WTC11 (cell line): ENCODE data around the gene UBR4. TPM values are rescaled to one million over a fixed set of nuclear protein-coding genes. Genes with fewer than 3 reads are reported as not detected.

Experiments used
- ATAC-seq: fragments of 200-7000 bp; cut with Tn5 transposase; 2 replicates; pipeline ENCODE4 v1.10.0; 2021; ENCODE audit warnings: mild to moderate bottlenecking, moderate library complexity
- CTCF ChIA-PET: fragments of 300-600 bp; sonication (Branson Sonifier 250); formaldehyde crosslinking; loops from one replicate; lab custom pipeline; 2021; ENCODE audit warnings: antibody characterized with exemption; lab: Charles Lee
- POLR2A ChIA-PET: fragments of 350-600 bp; sonication (Branson Sonifier 250); formaldehyde crosslinking; loops from one replicate; lab custom pipeline; 2021; ENCODE audit warnings: antibody characterized with exemption; lab: Charles Lee
- DNase-seq: peaks from one replicate; pipeline ENCODE4 v3.0.0; 2021; ENCODE audit warnings: low spot score
- H3K27ac Mint-ChIP-seq: 2 replicates; pipeline ENCODE4 v1.8.0; 2021; ENCODE audit warnings: mixed read lengths
- H3K27me3 Mint-ChIP-seq: 2 replicates; pipeline ENCODE4 v1.8.0; 2021; ENCODE audit warnings: low read depth, mild to moderate bottlenecking, moderate library complexity, mixed read lengths
- H3K36me3 Mint-ChIP-seq: 2 replicates; pipeline ENCODE4 v1.8.0; 2021; ENCODE audit warnings: mixed read lengths
- H3K4me1 Mint-ChIP-seq: 2 replicates; pipeline ENCODE4 v1.8.0; 2022; ENCODE audit warnings: mixed read lengths
- H3K4me3 Mint-ChIP-seq: 2 replicates; pipeline ENCODE4 v1.8.0; 2021; ENCODE audit warnings: mild to moderate bottlenecking, moderate library complexity, mixed read lengths
- H3K9me3 Mint-ChIP-seq: 2 replicates; pipeline ENCODE4 v1.8.0; 2021; ENCODE audit warnings: mixed read lengths
- ELF4 ChIP-seq: sonication (generic); formaldehyde crosslinking; IDR thresholded peaks from 2 replicates; pipeline ENCODE4 v1.8.1; 2022; ENCODE audit warnings: low read depth, mild to moderate bottlenecking, moderate library complexity, missing genetic modification reagents
- ETV6 ChIP-seq: sonication (generic); formaldehyde crosslinking; IDR thresholded peaks from 2 replicates; pipeline ENCODE4 v1.8.1; 2022; ENCODE audit warnings: mild to moderate bottlenecking, missing genetic modification reagents
- FOXJ3 ChIP-seq: sonication (generic); formaldehyde crosslinking; IDR thresholded peaks from 2 replicates; pipeline ENCODE4 v1.9.0; 2021; ENCODE audit warnings: missing genetic modification reagents, mild to moderate bottlenecking, borderline replicate concordance
- JUN ChIP-seq: sonication (generic); formaldehyde crosslinking; IDR thresholded peaks from 2 replicates; pipeline ENCODE4 v1.8.0; 2023; ENCODE audit warnings: mild to moderate bottlenecking, missing genetic modification reagents
- SMAD3 ChIP-seq: sonication (generic); formaldehyde crosslinking; IDR thresholded peaks from 2 replicates; pipeline ENCODE4 v1.8.0; 2022; ENCODE audit warnings: missing genetic modification reagents, mild to moderate bottlenecking, borderline replicate concordance
- TEAD4 ChIP-seq: sonication (generic); formaldehyde crosslinking; IDR thresholded peaks from 2 replicates; pipeline ENCODE4 v1.8.0; 2022; ENCODE audit warnings: mild to moderate bottlenecking, missing genetic modification reagents
- ZNF121 ChIP-seq: sonication (generic); formaldehyde crosslinking; IDR thresholded peaks from 2 replicates; pipeline ENCODE4 v1.8.0; 2023; ENCODE audit warnings: missing genetic modification reagents
- ZNF219 ChIP-seq: sonication (generic); formaldehyde crosslinking; IDR thresholded peaks from 2 replicates; pipeline ENCODE4 v1.8.0; 2023; ENCODE audit warnings: missing genetic modification reagents, mild to moderate bottlenecking, borderline replicate concordance
- ZNF232 ChIP-seq: sonication (generic); formaldehyde crosslinking; IDR thresholded peaks from 2 replicates; pipeline ENCODE4 v1.8.0; 2022; ENCODE audit warnings: mild to moderate bottlenecking, missing genetic modification reagents
- ZNF396 ChIP-seq: fragments of 250-450 bp; sonication (Bioruptor Pico); IDR thresholded peaks from 2 replicates; pipeline ENCODE4 v1.8.0; 2021; ENCODE audit warnings: mild to moderate bottlenecking, moderate library complexity, borderline replicate concordance
- total RNA-seq: library from RNA; stranded (reverse); gene quantifications from 3 replicates; pipeline ENCODE4 v1.2.3, GENCODE V29; 2021
- TF ChIP-seq, protein P1 (sequence below): sonication (generic); formaldehyde crosslinking; conservative IDR thresholded peaks from 2 replicates; pipeline ENCODE4 v1.8.1; 2022; ENCODE audit warnings: mild to moderate bottlenecking, missing genetic modification reagents
- TF ChIP-seq, protein P2 (sequence below): sonication (generic); formaldehyde crosslinking; IDR thresholded peaks from 2 replicates; pipeline ENCODE4 v1.8.1; 2023; ENCODE audit warnings: mild to moderate bottlenecking, moderate library complexity, missing genetic modification reagents
- TF ChIP-seq, protein P3 (sequence below): sonication (generic); formaldehyde crosslinking; IDR thresholded peaks from 2 replicates; pipeline ENCODE4 v1.8.1; 2022; ENCODE audit warnings: low read depth, mild to moderate bottlenecking, moderate library complexity, missing genetic modification reagents, borderline replicate concordance
- TF ChIP-seq, protein P4 (sequence below): sonication (generic); formaldehyde crosslinking; IDR thresholded peaks from 2 replicates; pipeline ENCODE4 v1.8.0; 2022; ENCODE audit warnings: mild to moderate bottlenecking, missing genetic modification reagents
- TF ChIP-seq, protein P5 (sequence below): sonication (generic); formaldehyde crosslinking; conservative IDR thresholded peaks from 2 replicates; pipeline ENCODE4 v1.8.1; 2023; ENCODE audit warnings: mild to moderate bottlenecking, low read depth, missing genetic modification reagents, moderate library complexity
- TF ChIP-seq, protein P6 (sequence below): fragments of 250-450 bp; sonication (Bioruptor Pico); IDR thresholded peaks from 2 replicates; pipeline ENCODE4 v1.9.0; 2021; ENCODE audit warnings: moderate library complexity, mild to moderate bottlenecking, inconsistent platforms, borderline replicate concordance

UBR4 gene
- total RNA-seq, 1 experiment from 2014 or later = 179 TPM

DNA sequence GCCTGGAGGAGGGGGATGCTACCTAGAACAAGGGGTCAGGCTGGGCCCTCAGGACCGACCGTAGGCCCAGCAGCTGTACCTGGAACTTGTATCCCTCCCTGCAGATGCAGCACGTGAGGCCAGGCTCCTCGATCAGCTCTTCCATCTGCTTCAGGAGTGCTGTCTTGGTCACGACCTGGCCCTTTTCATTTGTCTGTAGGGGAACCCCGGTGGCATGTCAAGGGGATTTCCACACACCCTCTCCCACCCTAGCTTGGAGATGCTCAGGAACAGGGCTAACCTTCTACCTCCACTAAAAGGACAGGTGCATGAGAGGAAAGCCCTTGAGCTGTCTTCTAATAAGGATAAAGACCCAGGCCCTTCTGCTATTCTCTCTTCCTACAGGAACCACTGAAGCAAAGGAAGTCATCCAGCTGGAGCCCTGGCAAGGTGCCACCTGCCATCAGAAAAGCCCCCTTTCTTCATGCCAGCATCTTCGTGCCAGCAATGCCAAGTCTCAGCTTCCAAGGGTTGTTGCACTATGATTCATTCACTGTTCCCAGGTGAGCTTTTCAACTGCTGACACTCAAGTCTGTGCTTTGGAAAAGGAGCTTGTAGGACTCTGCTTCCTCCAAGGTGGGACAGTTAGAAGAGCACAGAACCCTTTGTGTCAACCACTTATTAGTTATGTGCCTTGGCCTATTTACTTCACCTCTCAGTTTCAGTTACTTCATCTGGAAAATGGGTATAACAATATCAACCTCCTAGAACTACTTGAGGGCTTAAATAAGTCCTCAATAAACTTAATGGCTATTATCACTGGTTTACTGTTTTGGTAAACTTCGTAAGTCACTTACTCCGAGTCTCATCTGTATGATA lies 122.1 kb downstream of the UBR4 start (continued):
- TF ChIP-seq TEAD4 = no peak

DNA sequence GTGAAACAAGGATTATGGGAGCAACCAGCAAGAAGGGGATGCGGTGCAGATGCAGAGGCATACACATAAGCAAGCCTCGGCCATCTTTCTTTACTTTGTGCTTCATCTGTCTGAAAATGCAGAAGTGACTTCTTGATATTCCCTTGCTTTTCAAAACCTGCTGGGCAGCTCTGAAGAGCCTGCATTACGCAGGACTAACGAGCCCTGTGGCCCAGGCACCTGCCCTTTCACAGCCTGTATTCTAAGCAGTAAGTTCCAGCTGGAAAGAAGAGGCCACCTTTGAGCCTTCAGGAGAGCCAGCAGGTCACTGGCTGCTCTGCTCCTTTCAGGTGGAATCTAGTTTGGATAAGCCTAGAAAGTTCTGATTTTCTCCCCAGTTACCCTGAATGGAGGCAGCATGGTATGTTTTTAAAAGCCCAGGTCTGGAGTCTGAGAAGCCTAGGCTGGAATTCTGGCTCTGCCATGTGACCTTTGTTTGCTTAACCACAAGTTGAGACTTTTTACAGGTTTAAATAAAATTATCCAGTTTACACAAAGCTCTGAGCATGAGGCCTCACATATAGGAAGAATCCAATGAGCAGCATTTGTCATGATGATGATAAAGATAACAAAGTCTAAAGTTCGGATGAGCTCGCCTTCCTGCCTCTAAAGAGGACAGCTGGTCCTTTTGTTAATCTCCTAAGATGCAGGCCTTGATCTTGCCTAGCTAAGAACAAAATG lies 122.9 kb downstream of the UBR4 start:
- Mint-ChIP-seq H3K9me3 (no peaks in the 10 kb centered on the region), H3K27ac (no peak overlapping the region), H3K4me3 (no peak overlapping the region), H3K36me3 (peaks cover 87% of the 10 kb centered on the region), H3K4me1 (no peaks in the 10 kb centered on the region), H3K27me3 (no peaks in the 10 kb centered on the region)
- ChIA-PET CTCF (interaction anchor here (1.0 to 1.5 kb wide), 2 partner anchors 9 to 174 kb away, joined by 4 to 8 read pairs; no protein-coding TSS in a partner anchor), POLR2A (no interaction called here)
- DNase-seq (no peak), ATAC-seq (no peak)
- TF ChIP-seq, protein P1, sequence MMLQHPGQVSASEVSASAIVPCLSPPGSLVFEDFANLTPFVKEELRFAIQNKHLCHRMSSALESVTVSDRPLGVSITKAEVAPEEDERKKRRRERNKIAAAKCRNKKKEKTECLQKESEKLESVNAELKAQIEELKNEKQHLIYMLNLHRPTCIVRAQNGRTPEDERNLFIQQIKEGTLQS = no peak
- no peak for TF ChIP-seq ZNF121 (CRISPR knock-in tag)
- no peak for TF ChIP-seq ZNF396 (CRISPR knock-in tag)
- no peak for TF ChIP-seq ZNF219 (CRISPR knock-in tag)
- TF ChIP-seq, all 79 proteins: peak for 0

DNA sequence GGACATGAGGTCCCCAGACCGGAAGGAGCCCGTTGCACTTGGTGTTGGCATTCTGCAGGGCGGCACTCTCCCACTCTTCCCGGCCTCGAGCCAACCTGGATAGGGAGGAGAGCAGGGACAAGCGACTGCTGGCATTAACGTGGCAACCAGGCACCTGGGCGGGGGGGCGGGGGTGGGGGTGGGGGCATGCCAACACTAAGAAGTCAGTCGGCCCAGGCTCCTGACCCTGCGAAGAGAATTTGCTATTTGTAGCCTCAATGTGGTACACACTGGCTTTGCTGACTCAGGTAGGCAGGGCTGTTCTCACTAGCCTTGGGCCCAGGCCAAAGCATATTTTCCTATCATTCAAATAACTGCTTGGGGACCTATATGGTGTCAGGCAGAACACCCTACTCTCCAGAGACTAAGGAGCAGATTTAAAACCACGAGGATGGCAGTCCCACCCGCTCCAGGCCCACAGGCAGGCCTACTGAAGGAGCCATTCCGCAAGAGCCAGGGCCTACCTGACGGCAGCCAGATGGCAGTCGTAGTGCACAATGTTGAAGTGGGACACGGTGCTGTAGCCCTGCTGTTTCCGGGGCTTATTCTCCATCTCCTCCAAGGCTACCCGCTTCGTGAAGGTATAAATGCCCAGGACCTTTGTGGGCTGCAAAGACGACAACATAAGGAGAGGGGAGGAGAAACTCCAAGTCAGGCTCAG lies 123.7 kb downstream of the UBR4 start:
- POLR2A ChIA-PET = no interaction called here
- no peak overlapping the region for H3K27ac Mint-ChIP-seq
- H3K9me3 Mint-ChIP-seq = no peaks in the 10 kb centered on the region
- no peak for TF ChIP-seq SMAD3
- TF ChIP-seq, protein P2, sequence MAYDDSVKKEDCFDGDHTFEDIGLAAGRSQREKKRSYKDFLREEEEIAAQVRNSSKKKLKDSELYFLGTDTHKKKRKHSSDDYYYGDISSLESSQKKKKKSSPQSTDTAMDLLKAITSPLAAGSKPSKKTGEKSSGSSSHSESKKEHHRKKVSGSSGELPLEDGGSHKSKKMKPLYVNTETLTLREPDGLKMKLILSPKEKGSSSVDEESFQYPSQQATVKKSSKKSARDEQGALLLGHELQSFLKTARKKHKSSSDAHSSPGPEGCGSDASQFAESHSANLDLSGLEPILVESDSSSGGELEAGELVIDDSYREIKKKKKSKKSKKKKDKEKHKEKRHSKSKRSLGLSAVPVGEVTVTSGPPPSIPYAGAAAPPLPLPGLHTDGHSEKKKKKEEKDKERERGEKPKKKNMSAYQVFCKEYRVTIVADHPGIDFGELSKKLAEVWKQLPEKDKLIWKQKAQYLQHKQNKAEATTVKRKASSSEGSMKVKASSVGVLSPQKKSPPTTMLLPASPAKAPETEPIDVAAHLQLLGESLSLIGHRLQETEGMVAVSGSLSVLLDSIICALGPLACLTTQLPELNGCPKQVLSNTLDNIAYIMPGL = no peak
- H3K27me3 Mint-ChIP-seq = no peaks in the 10 kb centered on the region
- H3K4me3 Mint-ChIP-seq = no peak overlapping the region
- no peak for DNase-seq
- ATAC-seq = no peak
- CTCF ChIA-PET = no interaction called here
- peaks cover 87% of the 10 kb centered on the region for H3K36me3 Mint-ChIP-seq
- H3K4me1 Mint-ChIP-seq = no peaks in the 10 kb centered on the region

DNA sequence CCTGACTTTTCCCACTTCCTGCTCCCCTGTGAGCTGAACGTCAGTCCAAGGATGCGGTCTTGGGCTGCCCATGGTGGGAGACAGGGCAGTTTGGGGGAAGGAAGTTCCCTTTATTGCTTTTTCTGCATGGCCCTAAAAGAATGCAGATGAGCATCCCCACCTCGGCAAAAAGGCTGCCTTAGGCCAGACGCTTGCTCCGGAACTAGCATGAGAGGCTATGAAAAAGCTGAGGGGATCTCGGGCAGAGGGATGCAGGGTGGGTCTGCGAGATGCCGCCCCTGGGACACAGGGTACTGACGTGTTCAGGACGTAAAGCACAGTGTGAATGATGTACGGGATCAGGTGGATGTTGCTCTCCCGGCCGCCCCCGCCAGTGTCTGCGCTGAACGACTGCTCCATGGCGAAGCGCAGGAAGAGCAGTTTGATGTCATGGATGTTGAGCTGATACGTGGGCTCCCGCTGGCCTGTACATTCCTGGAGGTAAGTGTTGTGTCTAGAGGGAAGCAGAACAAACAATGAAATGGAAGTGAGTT lies 125.8 kb downstream of the UBR4 start:
- POLR2A ChIA-PET = no interaction called here
- CTCF ChIA-PET = interaction anchor here (1.1 to 1.5 kb wide), 2 partner anchors 72 to 95 kb away, joined by 3 read pairs; no protein-coding TSS in a partner anchor
- no peak overlapping the region for H3K4me3 Mint-ChIP-seq

More for the DNA sequence above, 125.8 kb downstream of the UBR4 start:
- Mint-ChIP-seq H3K36me3 (peaks cover 89% of the 10 kb centered on the region), H3K4me1 (no peaks in the 10 kb centered on the region), H3K9me3 (no peaks in the 10 kb centered on the region), H3K27ac (no peak overlapping the region), H3K27me3 (no peaks in the 10 kb centered on the region)
- ATAC-seq = no peak
- no peak for DNase-seq
- TF ChIP-seq ZNF232 (no peak), JUN (CRISPR knock-in tag) (no peak), FOXJ3 (CRISPR knock-in tag) (no peak), ELF4 (CRISPR knock-in tag) (no peak), ETV6 (CRISPR knock-in tag) (no peak)
- TF ChIP-seq, protein P3, sequence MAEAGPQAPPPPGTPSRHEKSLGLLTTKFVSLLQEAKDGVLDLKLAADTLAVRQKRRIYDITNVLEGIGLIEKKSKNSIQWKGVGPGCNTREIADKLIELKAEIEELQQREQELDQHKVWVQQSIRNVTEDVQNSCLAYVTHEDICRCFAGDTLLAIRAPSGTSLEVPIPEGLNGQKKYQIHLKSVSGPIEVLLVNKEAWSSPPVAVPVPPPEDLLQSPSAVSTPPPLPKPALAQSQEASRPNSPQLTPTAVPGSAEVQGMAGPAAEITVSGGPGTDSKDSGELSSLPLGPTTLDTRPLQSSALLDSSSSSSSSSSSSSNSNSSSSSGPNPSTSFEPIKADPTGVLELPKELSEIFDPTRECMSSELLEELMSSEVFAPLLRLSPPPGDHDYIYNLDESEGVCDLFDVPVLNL = no peak
- TF ChIP-seq, protein P4, sequence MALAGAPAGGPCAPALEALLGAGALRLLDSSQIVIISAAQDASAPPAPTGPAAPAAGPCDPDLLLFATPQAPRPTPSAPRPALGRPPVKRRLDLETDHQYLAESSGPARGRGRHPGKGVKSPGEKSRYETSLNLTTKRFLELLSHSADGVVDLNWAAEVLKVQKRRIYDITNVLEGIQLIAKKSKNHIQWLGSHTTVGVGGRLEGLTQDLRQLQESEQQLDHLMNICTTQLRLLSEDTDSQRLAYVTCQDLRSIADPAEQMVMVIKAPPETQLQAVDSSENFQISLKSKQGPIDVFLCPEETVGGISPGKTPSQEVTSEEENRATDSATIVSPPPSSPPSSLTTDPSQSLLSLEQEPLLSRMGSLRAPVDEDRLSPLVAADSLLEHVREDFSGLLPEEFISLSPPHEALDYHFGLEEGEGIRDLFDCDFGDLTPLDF (CRISPR knock-in tag) = no peak
- TF ChIP-seq, protein P5, sequence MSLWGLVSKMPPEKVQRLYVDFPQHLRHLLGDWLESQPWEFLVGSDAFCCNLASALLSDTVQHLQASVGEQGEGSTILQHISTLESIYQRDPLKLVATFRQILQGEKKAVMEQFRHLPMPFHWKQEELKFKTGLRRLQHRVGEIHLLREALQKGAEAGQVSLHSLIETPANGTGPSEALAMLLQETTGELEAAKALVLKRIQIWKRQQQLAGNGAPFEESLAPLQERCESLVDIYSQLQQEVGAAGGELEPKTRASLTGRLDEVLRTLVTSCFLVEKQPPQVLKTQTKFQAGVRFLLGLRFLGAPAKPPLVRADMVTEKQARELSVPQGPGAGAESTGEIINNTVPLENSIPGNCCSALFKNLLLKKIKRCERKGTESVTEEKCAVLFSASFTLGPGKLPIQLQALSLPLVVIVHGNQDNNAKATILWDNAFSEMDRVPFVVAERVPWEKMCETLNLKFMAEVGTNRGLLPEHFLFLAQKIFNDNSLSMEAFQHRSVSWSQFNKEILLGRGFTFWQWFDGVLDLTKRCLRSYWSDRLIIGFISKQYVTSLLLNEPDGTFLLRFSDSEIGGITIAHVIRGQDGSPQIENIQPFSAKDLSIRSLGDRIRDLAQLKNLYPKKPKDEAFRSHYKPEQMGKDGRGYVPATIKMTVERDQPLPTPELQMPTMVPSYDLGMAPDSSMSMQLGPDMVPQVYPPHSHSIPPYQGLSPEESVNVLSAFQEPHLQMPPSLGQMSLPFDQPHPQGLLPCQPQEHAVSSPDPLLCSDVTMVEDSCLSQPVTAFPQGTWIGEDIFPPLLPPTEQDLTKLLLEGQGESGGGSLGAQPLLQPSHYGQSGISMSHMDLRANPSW = no peak
- TF ChIP-seq, protein P6, sequence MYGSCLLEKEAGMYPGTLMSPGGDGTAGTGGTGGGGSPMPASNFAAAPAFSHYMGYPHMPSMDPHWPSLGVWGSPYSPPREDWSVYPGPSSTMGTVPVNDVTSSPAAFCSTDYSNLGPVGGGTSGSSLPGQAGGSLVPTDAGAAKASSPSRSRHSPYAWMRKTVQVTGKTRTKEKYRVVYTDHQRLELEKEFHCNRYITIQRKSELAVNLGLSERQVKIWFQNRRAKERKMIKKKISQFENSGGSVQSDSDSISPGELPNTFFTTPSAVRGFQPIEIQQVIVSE (CRISPR knock-in tag) = no peak
